CD4-positive, alpha-beta T cell (primary cell): ENCODE measurements around the gene ZBTB4. TPM values are rescaled to one million over a fixed set of nuclear protein-coding genes. Genes with fewer than 3 reads are reported as not detected.

ENCODE experiments used
- ATAC-seq: fragments of 200-7000 bp; cut with Tn5 transposase; one replicate; pipeline ENCODE4 v1.10.0; 2022; ENCODE audit warnings: mild to moderate bottlenecking; ENCODE audit not compliant: poor library complexity
- CTCF ChIA-PET: fragments of 350-600 bp; sonication (Branson Sonifier 250); formaldehyde crosslinking; loops from one replicate; lab custom pipeline; 2021; ENCODE audit warnings: antibody characterized with exemption, inconsistent platforms; lab: Charles Lee
- POLR2A ChIA-PET: fragments of 350-600 bp; sonication (Branson Sonifier 250); formaldehyde crosslinking; loops from one replicate; lab custom pipeline; 2021; ENCODE audit warnings: antibody characterized with exemption, inconsistent platforms; lab: Charles Lee
- DNase-seq, 14 experiments: peaks; one replicate each; pipeline ENCODE4 v3.0.0-alpha.2; 2013 to 2020; ENCODE audit warnings: mixed read lengths in 2 of 14
- H3K27ac ChIP-seq, 2 donors: one replicate each; pipeline versions ENCODE4 v1.5.1 to v1.7.0; 2013; ENCODE audit warnings: low read length in 2 of 2, low read depth in 1 of 2, mild to moderate bottlenecking in 1 of 2
- H3K27me3 ChIP-seq, 2 experiments: 1 replicate in 1 of 2; 2 replicates in 1 of 2; pipeline versions ENCODE4 v1.6.1 to v1.7.0; 2013; ENCODE audit warnings: low read length in 2 of 2, control low read depth in 1 of 2, mild to moderate bottlenecking in 1 of 2, moderate library complexity in 1 of 2; ENCODE audit not compliant: insufficient read depth in 2 of 2, control insufficient read depth in 1 of 2
- H3K36me3 ChIP-seq: one replicate; pipeline ENCODE4 v1.6.1; 2013; ENCODE audit warnings: low read length, control low read depth; ENCODE audit not compliant: insufficient read depth
- H3K4me1 ChIP-seq: one replicate; pipeline ENCODE4 v1.6.1; 2013; ENCODE audit warnings: low read length, control low read depth; ENCODE audit not compliant: insufficient read depth
- H3K4me3 ChIP-seq: one replicate; pipeline ENCODE4 v1.5.1; 2013; ENCODE audit warnings: mild to moderate bottlenecking, low read length, moderate library complexity
- H3K9me3 ChIP-seq, 2 experiments: 1 replicate in 1 of 2; 2 replicates in 1 of 2; pipeline versions ENCODE4 v1.6.1 to v1.7.0; 2013; ENCODE audit warnings: low read length in 2 of 2, mild to moderate bottlenecking in 2 of 2, control low read depth in 1 of 2, moderate library complexity in 1 of 2; ENCODE audit not compliant: control insufficient read depth in 1 of 2, insufficient read depth in 1 of 2
- H3K27ac Mint-ChIP-seq: one replicate; pipeline ENCODE4 v1.8.0; 2020; ENCODE audit warnings: mixed read lengths
- H3K27me3 Mint-ChIP-seq: one replicate; pipeline ENCODE4 v1.8.0; 2021; ENCODE audit warnings: mixed read lengths
- H3K36me3 Mint-ChIP-seq: one replicate; pipeline ENCODE4 v1.8.0; 2021; ENCODE audit warnings: low read depth, mixed read lengths
- H3K4me1 Mint-ChIP-seq: one replicate; pipeline ENCODE4 v1.8.0; 2021; ENCODE audit warnings: low read depth, mixed read lengths
- H3K4me3 Mint-ChIP-seq: one replicate; pipeline ENCODE4 v1.8.0; 2020; ENCODE audit warnings: mild to moderate bottlenecking, mixed read lengths
- H3K9me3 Mint-ChIP-seq: one replicate; pipeline ENCODE4 v1.8.0; 2020; ENCODE audit warnings: mixed read lengths
- CTCF ChIP-seq: fragments of 200-600 bp; IDR thresholded peaks from one replicate; pipeline ENCODE4 v1.8.0; 2022; ENCODE audit warnings: antibody characterized with exemption, mild to moderate bottlenecking
- intact Hi-C, 2 experiments: fragments of 100-400 bp; cut with DNase I in 1 of 2; cut with micrococcal nuclease in 1 of 2; formaldehyde crosslinking; loops; one replicate each; pipeline versions ENCODE4 v1.15.1 to v1.9.0; 2023 to 2025; cut with DNase I, micrococcal nuclease
- total RNA-seq, 174 experiments: library from RNA in 2 of 174; stranded (reverse) in 2 of 174; gene quantifications; one replicate each; pipeline ENCODE4 v1.2.3 and lab custom pipeline; 2021 to 2026

Gene ZBTB4
- total RNA-seq, 2 experiments from 2014 or later: 55.1 to 55.6 TPM

GRCh38 chr17:7425316-7425715 lies 54.1 kb downstream of the ZBTB4 start, which contains the start of gene SPEM2:
SPEM2 (plus strand) TSS chr17:7425616; CDS start chr17:7425689, 73 bp downstream.
- intact Hi-C loops: no loop called here
- Histone ChIP-seq H3K9me3 (peaks cover 0 to 3% of the 10 kb centered on the region in 2 experiments), H3K4me3 (no peak within 1 kb of the TSS), H3K27ac (no peak within 1 kb of the TSS), H3K27me3 (no peaks in the 10 kb centered on the region), H3K36me3 (no peaks in the 10 kb centered on the region), H3K4me1 (no peaks in the 10 kb centered on the region)
- TF ChIP-seq CTCF: no peak
- ChIA-PET CTCF (interaction anchor here (1.0 kb wide), 1 partner anchor 11 kb away, joined by 3 read pairs; no protein-coding TSS in a partner anchor), POLR2A (interaction anchor here (1.0 kb wide), 1 partner anchor 10 kb away, joined by 3 read pairs; the partner anchor contains the start of gene TMEM102)
- DNase-seq: no peak
- no peak for ATAC-seq
- no peaks in the 10 kb centered on the region for H3K27me3 Mint-ChIP-seq
- H3K9me3 Mint-ChIP-seq: no peaks in the 10 kb centered on the region
- no peak within 1 kb of the TSS for H3K27ac Mint-ChIP-seq
- no peak within 1 kb of the TSS for H3K4me3 Mint-ChIP-seq
- no peaks in the 10 kb centered on the region for H3K4me1 Mint-ChIP-seq
- H3K36me3 Mint-ChIP-seq: no peaks in the 10 kb centered on the region

- no peak overlapping the region for H3K27ac Mint-ChIP-seq
- ChIA-PET POLR2A (no interaction called here), CTCF (interaction anchor here (0.7 kb wide), 1 partner anchor 16 kb away, joined by 3 read pairs; no protein-coding TSS in a partner anchor)
- H3K27ac ChIP-seq: no peak overlapping the region
- intact Hi-C loops: no loop called here
- H3K36me3 ChIP-seq: no peaks in the 10 kb centered on the region
- no peaks in the 10 kb centered on the region for H3K4me1 Mint-ChIP-seq
- no peaks in the 10 kb centered on the region for H3K27me3 Mint-ChIP-seq
- H3K4me3 ChIP-seq: no peak overlapping the region
- no peak for ATAC-seq
- no peaks in the 10 kb centered on the region for H3K4me1 ChIP-seq
- DNase-seq: no peak
- no peaks in the 10 kb centered on the region for H3K27me3 ChIP-seq
- peaks cover 0 to 3% of the 10 kb centered on the region in 2 experiments for H3K9me3 ChIP-seq
- no peak for TF ChIP-seq CTCF
- no peaks in the 10 kb centered on the region for H3K9me3 Mint-ChIP-seq
- no peak overlapping the region for H3K4me3 Mint-ChIP-seq
- no peaks in the 10 kb centered on the region for H3K36me3 Mint-ChIP-seq
Observed at GRCh38 chr17:7423679-7424078, 55.8 kb downstream of the ZBTB4 start.

GRCh38 chr17:7421186-7421585 lies 58.2 kb downstream of the ZBTB4 start:
- Mint-ChIP-seq H3K4me1 (no peaks in the 10 kb centered on the region), H3K36me3 (no peaks in the 10 kb centered on the region), H3K27ac (no peak overlapping the region), H3K4me3 (no peak overlapping the region), H3K27me3 (no peaks in the 10 kb centered on the region), H3K9me3 (no peaks in the 10 kb centered on the region)
- H3K27me3 ChIP-seq: no peaks in the 10 kb centered on the region
- no peak overlapping the region for H3K27ac ChIP-seq
- DNase-seq: no peak
- TF ChIP-seq CTCF: no peak
- no peaks in the 10 kb centered on the region for H3K36me3 ChIP-seq
- H3K9me3 ChIP-seq: peaks cover 0 to 3% of the 10 kb centered on the region in 2 experiments
- intact Hi-C loops: no loop called here
- H3K4me1 ChIP-seq: no peaks in the 10 kb centered on the region
- ATAC-seq: no peak
- CTCF ChIA-PET: no interaction called here
- H3K4me3 ChIP-seq: no peak overlapping the region
- POLR2A ChIA-PET: interaction anchor here (1.1 kb wide), 1 partner anchor 37 kb away, joined by 3 read pairs; no protein-coding TSS in a partner anchor
